ENCODE measurements around the gene CLK3. TPM values are rescaled to one million over a fixed set of nuclear protein-coding genes. Genes with fewer than 3 reads are reported as not detected.

CLK3 gene
- total RNA-seq, 1 donor from 2014 or later = 65.8 TPM

GRCh38 chr15:74585857-74586256 is 29.8 kb upstream of the CLK3 start:
- Histone ChIP-seq H3K9me3 (ENCODE audit: insufficient read depth, low read depth, low read length) (no peaks in the 10 kb centered on the region), H2AFZ (ENCODE audit: low read depth, low read length) (no peak overlapping the region), H3K36me3 (ENCODE audit: insufficient read depth, low read length) (no peaks in the 10 kb centered on the region), H3K4me2 (ENCODE audit: low read length) (no peak overlapping the region), H3K4me3 (ENCODE audit: insufficient read depth, low read depth, low read length) (no peak overlapping the region), H4K20me1 (ENCODE audit: insufficient read depth, low read length) (no peaks in the 10 kb centered on the region), H3K9ac (ENCODE audit: low read length) (no peak overlapping the region), H3K79me2 (ENCODE audit: insufficient read depth, low read length) (no peaks in the 10 kb centered on the region), H3K27ac (ENCODE audit: low read depth, low read length) (no peak overlapping the region), H3K27me3 (ENCODE audit: insufficient read depth, low read length) (no peaks in the 10 kb centered on the region), H3K4me1 (ENCODE audit: insufficient read depth, low read length) (peaks cover 8% of the 10 kb centered on the region)
- Mint-ChIP-seq H3K4me3 (ENCODE audit: unreplicated experiment) (no peak overlapping the region), H3K27me3 (ENCODE audit: low read depth, unreplicated experiment) (peaks cover 3% of the 10 kb centered on the region), H3K27ac (ENCODE audit: unreplicated experiment) (no peak overlapping the region), H3K4me1 (ENCODE audit: low read depth, unreplicated experiment) (peaks cover 15% of the 10 kb centered on the region), H3K36me3 (ENCODE audit: low read depth, unreplicated experiment) (peaks cover 22% of the 10 kb centered on the region), H3K9me3 (ENCODE audit: unreplicated experiment) (no peaks in the 10 kb centered on the region)
- no peak for DNase-seq (ENCODE audit: low read depth)
- FAIRE-seq = no peak
- no peak for TF ChIP-seq EZH2 (IDR thresholded peaks at IDR 0.05; ENCODE audit: insufficient read depth, low read length)
- no peak for TF ChIP-seq CTCF (IDR thresholded peaks at IDR 0.05; ENCODE audit: insufficient read depth, low read depth, low read length)

- FAIRE-seq (no peak), DNase-seq (ENCODE audit: low read depth) (no peak)
- TF ChIP-seq EZH2 (IDR thresholded peaks at IDR 0.05; ENCODE audit: insufficient read depth, low read length) (no peak), CTCF (IDR thresholded peaks at IDR 0.05; ENCODE audit: insufficient read depth, low read depth, low read length) (no peak)
- H2AFZ ChIP-seq (ENCODE audit: low read depth, low read length) = no peak overlapping the region
- peaks cover 8% of the 10 kb centered on the region for H3K4me1 ChIP-seq (ENCODE audit: insufficient read depth, low read length)
- H4K20me1 ChIP-seq (ENCODE audit: insufficient read depth, low read length) = no peaks in the 10 kb centered on the region
- no peak overlapping the region for H3K4me2 ChIP-seq (ENCODE audit: low read length)
- Mint-ChIP-seq H3K36me3 (ENCODE audit: low read depth, unreplicated experiment) (peaks cover 30% of the 10 kb centered on the region), H3K4me3 (ENCODE audit: unreplicated experiment) (no peak overlapping the region), H3K4me1 (ENCODE audit: low read depth, unreplicated experiment) (peaks cover 7% of the 10 kb centered on the region), H3K27me3 (ENCODE audit: low read depth, unreplicated experiment) (peaks cover 3% of the 10 kb centered on the region), H3K9me3 (ENCODE audit: unreplicated experiment) (no peaks in the 10 kb centered on the region), H3K27ac (ENCODE audit: unreplicated experiment) (no peak overlapping the region)
- H3K27ac ChIP-seq (ENCODE audit: low read depth, low read length) = no peak overlapping the region
- no peaks in the 10 kb centered on the region for H3K9me3 ChIP-seq (ENCODE audit: insufficient read depth, low read depth, low read length)
- H3K4me3 ChIP-seq (ENCODE audit: insufficient read depth, low read depth, low read length) = no peak overlapping the region
- no peaks in the 10 kb centered on the region for H3K79me2 ChIP-seq (ENCODE audit: insufficient read depth, low read length)
- H3K36me3 ChIP-seq (ENCODE audit: insufficient read depth, low read length) = peaks cover 7% of the 10 kb centered on the region
- H3K9ac ChIP-seq (ENCODE audit: low read length) = no peak overlapping the region
- H3K27me3 ChIP-seq (ENCODE audit: insufficient read depth, low read length) = no peaks in the 10 kb centered on the region
Observed at GRCh38 chr15:74589826-74590225, 25.8 kb upstream of the CLK3 start.

DNA sequence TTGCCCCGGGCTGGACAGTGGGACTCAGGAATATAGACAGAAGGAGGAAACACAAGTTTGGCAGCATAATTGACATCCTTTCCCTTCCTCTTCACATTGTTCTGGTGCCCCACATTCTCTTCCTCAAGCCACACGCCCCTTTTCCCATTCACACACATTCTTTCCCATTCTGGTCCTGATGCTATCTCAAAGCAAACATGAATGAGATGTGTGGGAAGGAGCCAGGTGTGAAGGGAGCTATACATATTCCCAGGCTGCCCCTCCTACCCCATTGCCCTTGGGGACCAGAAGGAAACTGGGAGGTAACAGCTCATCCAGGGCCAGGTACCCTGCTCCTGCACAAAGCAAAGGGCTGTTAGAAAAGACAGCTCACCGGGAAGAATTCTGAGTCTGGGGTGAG is 23.4 kb upstream of the CLK3 start:
- no peaks in the 10 kb centered on the region for H3K79me2 ChIP-seq (ENCODE audit: insufficient read depth, low read length)
- no peaks in the 10 kb centered on the region for H3K27me3 ChIP-seq (ENCODE audit: insufficient read depth, low read length)
- Mint-ChIP-seq H3K4me3 (ENCODE audit: unreplicated experiment) (peak overlapping the region; percentile 34), H3K9me3 (ENCODE audit: unreplicated experiment) (no peaks in the 10 kb centered on the region), H3K36me3 (ENCODE audit: low read depth, unreplicated experiment) (peaks cover 25% of the 10 kb centered on the region), H3K27me3 (ENCODE audit: low read depth, unreplicated experiment) (peaks cover 2% of the 10 kb centered on the region), H3K4me1 (ENCODE audit: low read depth, unreplicated experiment) (peaks cover 7% of the 10 kb centered on the region), H3K27ac (ENCODE audit: unreplicated experiment) (no peak overlapping the region)
- H2AFZ ChIP-seq (ENCODE audit: low read depth, low read length) = no peak overlapping the region
- H3K9me3 ChIP-seq (ENCODE audit: insufficient read depth, low read depth, low read length) = no peaks in the 10 kb centered on the region
- no peak overlapping the region for H3K4me3 ChIP-seq (ENCODE audit: insufficient read depth, low read depth, low read length)
- no peak overlapping the region for H3K27ac ChIP-seq (ENCODE audit: low read depth, low read length)
- no peak overlapping the region for H3K4me2 ChIP-seq (ENCODE audit: low read length)
- TF ChIP-seq CTCF (IDR thresholded peaks at IDR 0.05; ENCODE audit: insufficient read depth, low read depth, low read length) = no peak
- no peak for TF ChIP-seq EZH2 (IDR thresholded peaks at IDR 0.05; ENCODE audit: insufficient read depth, low read length)
- no peak overlapping the region for H3K9ac ChIP-seq (ENCODE audit: low read length)
- H4K20me1 ChIP-seq (ENCODE audit: insufficient read depth, low read length) = no peaks in the 10 kb centered on the region
- FAIRE-seq (no peak), DNase-seq (ENCODE audit: low read depth) (no peak)
- peaks cover 8% of the 10 kb centered on the region for H3K4me1 ChIP-seq (ENCODE audit: insufficient read depth, low read length)
- peaks cover 7% of the 10 kb centered on the region for H3K36me3 ChIP-seq (ENCODE audit: insufficient read depth, low read length)
